HG03064 (cell line): ENCODE results near the gene ZNF217.
"Not testable (repeated sequence)": the region's sequence is repeated elsewhere in the genome, so short reads cannot be mapped to it uniquely, and the experiment has no call there.

Source experiments
- ATAC-seq: cut with Tn5 transposase; IDR thresholded peaks from one replicate; pipeline ENCODE4 v1.9.1; 2021; ENCODE audit warnings: low read depth; ENCODE audit not compliant: unreplicated experiment

ZNF217 gene

DNA sequence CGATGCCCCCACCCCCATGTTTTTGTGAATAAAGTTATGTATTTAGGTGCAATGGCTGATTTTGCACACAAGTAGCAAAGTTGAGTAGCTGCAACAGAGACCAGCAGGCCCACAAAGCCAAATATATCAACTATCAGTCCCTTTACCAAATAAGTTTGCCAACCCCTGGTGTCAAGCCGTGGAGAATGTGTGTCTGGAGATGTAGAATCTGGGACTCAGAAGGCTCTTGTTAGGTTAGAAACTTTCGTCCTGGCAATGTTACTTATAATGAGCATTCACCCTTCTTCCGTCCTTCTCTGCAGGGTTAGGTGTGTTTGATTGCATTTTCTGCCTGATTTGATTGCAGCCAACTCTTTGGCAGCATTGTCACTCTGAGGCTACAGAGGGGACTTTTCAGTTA is 57.8 kb downstream of the ZNF217 start:
- no peak for ATAC-seq

DNA sequence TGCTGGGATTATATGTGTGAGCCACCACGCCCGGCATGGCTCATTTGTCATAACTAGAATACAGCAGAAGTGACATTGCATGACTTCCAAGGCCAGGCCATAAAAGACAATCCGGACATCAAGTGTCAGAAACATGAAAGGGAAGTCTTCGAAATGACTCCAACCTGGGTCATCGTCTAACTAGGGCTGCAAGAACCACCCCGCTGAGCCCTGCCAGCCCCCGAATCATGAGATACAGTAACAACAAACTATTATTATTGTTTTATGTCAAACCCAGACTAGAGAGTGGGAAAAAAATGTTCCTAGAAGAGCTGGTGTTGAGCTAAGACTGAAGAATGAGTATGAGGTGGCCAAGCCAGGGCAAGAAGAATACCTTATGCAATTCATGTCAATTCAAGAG is 59.6 kb downstream of the ZNF217 start:
- no peak for ATAC-seq

DNA sequence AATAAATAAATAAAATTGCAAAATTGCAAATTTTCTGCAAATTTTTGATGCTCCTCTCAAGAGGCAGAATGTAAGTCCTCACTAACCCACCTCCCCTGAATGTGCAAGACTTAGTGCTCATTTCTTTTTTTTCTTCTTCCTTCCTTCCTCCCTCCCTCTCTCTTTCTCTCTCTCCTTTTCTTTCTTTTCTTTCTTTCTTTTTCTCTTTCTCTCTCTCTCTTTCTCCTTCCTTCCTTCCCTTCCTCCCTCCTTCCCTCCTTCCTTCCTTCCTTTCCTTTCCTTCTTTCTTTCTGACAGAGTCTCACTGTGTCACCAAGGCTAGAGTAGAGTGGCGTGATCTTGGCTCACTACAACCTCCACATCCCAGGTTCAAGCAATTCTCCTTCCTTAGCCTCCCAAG is 60.1 kb downstream of the ZNF217 start:
- ATAC-seq, result no peak

DNA sequence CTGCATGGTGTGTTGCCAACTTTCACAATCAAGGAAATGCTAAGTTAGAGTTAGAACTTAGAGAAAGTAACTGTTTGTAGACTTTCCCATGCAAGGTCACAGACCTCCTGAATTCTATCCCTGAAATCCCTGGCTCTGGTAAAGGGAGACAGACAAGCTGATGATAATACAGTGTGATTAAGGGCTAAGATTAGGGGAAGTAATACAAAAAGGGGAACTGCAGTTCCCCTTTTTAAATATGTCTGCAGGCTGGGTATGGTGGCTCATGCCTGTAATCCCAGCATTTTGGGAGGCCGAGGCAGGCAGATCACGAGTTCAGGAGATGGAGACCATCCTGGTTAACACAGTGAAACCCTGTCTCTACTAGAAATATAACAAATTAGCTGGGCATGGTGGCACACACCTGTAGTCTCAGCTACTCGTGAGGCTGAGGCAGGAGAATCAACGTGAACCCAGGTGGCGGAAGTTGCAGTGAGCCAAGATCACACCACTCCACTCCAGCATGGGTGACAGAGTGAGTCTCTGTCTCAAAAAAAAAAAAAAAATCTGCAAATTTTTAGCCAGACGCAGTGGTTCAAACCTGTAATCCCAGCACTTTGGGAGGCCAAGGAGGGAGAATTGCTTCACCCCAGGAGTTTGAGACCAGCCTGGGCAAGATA is 60.9 kb downstream of the ZNF217 start:
- not testable (repeated sequence) for ATAC-seq

DNA sequence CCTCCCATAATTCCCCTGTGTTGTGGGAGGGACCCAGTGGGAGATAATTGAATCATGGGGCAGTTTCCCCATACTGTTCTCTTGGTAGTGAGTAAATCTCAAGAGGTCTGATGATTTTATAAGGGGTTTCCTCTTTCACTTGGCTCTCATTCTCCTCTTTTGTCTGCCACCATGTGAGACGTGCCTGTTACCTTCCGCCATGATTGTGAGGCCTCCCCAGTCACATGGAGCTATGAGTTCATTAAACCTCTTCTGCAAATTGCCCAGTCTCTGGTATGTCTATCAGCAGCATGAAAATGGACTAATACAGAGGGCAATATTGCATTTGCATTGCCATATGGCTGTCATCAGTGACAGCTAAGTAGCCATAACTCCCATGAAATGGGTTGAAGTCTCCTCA is 63.2 kb downstream of the ZNF217 start:
- ATAC-seq, result no peak

DNA sequence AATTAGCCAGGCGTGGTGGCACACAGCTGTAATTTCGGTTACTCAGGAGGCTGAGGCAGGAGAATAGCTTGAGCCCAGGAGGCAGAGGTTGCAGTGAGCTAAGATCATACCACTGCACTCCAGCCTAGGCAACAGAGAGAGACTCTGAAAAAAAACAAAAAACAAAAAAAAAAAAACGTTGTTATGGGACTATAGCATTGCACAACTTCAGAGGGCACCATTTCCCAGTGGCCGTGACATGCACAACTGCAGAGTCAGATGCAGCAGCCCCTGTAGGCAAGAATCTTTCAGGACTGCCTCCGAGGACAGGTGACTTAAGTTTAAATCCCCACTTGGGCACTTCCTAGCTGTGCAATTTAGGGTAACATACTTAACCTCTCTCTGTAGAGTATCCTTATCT is 64.0 kb downstream of the ZNF217 start:
- ATAC-seq, result no peak

DNA sequence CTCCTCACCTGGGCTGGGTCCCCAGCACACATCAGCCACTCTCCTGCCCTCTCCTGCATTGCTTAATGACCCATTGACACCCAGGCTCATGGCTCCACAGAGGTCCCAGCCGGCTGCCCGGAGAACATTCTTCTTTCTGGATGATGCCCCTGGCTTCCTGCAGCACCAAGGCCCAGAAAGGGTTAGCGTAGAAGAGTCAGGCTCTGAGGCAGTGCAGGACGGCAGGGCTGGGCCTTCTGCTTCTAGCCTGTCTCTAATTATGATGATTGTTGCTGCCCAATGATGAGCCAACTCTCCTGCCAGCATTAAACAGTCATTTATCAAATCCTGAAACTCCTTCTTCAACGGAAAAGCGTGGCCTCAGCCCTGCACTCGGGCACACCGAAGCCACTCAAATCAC is 66.4 kb downstream of the ZNF217 start:
- ATAC-seq, result no peak

DNA sequence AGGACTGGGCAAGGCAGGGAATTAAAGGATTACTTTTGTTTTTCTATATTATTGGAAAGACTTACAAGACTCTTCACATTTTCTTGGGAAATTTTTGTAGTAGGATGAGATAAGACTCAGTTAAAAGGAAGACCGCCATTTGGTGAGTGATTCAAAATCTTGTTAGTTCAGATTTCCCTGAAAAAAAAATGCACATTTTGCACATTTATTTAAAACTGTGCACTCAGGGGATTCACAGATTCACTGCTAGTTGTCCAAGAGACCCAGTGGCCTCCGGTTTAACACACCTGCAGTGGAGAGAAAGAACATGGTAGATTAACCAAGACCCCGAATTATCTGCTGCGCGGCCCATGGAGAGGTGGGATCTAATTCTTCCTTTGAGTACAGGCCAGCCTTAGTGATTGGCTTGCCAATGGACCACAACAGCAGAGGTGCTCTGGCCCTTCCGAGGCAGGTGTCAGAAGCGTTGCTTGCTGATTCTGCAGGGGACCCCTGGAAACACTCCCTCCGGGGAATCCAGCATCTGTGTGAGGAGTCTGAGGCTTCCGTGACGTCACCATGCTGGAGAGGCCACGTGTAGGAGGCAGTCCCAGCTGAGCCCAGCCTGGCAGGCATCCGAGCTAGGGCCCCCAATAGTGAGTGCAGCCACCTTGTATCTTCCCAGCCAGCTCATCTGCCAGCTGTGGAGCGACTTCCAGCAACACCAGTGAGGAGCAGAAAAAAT is 68.9 kb downstream of the ZNF217 start:
- no peak for ATAC-seq

DNA sequence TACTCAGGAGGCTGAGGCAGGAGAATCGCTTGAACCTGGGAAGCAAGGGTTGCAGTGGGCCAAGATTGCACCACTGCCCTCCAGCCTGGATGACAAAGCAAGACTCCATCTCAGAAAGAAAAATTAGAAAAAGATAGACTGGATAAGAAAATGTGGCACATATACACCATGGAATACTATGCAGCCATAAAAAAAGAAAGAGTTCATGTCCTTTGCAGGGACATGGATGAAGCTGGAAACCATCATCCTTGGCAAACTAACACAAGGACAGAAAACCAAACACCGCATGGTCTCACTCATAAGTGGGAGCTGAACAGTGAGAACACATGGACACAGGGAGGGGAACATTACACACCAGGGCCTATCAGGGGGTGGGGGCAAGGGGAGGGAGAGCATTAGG is 70.0 kb downstream of the ZNF217 start:
- ATAC-seq, result not testable (repeated sequence)

DNA sequence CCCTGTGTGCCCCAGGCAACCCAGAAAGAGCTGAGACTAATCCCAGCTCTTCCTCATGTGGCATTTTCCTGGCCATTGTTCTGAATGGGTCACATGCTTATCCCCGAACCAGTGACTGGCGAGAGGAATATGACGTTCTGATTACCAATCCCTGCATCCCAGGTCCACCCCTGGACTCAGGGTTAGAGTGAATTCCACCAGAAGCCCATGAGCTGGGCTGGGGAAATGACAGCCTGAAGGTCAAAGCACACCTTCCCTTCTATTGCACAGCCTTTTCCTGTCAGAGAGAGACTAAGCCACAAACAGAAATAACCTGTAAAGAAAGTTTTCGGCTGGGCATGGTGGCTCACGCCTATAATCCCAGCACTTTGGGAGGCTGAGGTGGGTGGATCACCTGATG is 70.9 kb downstream of the ZNF217 start:
- ATAC-seq, result no peak

DNA sequence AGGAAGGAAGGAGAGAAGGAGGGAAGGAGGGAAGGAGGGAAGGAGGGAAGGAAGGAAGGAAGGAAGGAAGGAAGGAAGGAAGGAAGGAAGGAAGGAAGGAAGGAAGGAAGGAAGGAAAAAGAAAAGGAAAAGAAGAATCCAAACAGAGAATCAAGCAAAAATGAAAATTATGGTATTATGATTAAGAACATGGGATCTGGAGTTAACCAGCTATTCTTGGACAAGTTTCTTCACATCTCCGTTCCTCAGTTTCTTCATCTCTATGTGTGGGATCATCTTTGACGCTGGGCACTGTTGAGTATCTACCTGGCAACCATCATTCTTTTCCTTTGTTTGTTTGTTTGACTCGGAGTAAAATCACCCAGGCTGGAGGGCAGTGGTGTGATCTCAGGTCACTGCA is 71.6 kb downstream of the ZNF217 start:
- no peak for ATAC-seq

DNA sequence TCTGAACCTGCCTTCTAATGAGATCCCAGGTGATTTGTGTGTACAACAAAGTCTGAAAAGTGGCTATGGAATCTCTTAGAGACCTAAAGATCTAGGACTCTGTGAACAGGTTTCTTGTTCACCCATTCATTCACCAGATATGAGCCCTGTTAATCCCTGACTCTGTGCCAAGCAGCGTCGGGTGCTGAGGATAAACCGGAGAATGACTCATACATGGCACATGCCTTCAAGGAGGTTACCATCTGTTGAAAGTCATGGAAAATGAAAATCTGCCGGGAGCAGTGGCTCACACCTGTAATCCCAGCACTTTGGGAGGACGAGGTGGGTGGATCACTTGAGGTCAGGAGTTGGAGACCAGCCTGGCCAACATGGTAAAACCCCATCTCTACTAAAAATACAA is 72.2 kb downstream of the ZNF217 start:
- not testable (repeated sequence) for ATAC-seq

DNA sequence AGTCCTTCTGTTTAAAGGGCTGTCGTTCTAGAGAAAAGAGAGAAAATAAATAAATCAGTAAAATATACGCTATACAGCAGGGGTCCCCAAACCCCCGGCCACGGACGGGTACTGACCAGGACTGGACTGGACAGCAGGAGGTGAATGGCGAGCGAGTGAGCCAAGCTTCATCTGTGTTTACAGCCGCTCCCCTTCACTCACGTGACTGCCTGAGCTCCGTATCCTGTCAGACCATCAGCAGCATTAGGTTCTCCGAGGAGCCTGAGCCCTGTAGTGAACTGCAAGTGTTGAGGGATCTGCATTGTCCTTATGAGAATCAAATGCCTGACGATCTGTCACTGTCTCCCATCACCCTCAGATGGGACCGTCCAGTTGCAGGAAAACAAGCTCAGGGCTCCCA is 76.5 kb downstream of the ZNF217 start:
- no peak for ATAC-seq
